K562 (cell line): ENCODE measurements around the gene CDC14A. TPM values are rescaled to one million over a fixed set of nuclear protein-coding genes. Genes with fewer than 3 reads are reported as not detected.

Source experiments
- BCLAF1 ChIP-seq, 2 experiments: fragments of 450-650 bp in 1 of 2; IDR thresholded peaks; 2 replicates each; pipeline ENCODE4 v1.6.1; 2011 to 2017; ENCODE audit warnings: low read depth in 2 of 2, antibody characterized with exemption in 1 of 2, borderline replicate concordance in 1 of 2, low read length in 1 of 2, mild to moderate bottlenecking in 1 of 2, mixed read lengths in 1 of 2; ENCODE audit not compliant: control insufficient read depth in 1 of 2
- BRF2 ChIP-seq: IDR thresholded peaks from 3 replicates; pipeline ENCODE4 v1.6.1; 2011; ENCODE audit warnings: borderline replicate concordance, mild to moderate bottlenecking; ENCODE audit not compliant: insufficient read length, insufficient read depth
- CAMTA2 ChIP-seq: fragments of 250-450 bp; sonication (Bioruptor Pico); conservative IDR thresholded peaks from 2 replicates; pipeline ENCODE4 v1.5.1; 2022
- DMBX1 ChIP-seq: fragments of 250-450 bp; sonication (Bioruptor Pico); IDR thresholded peaks from 2 replicates; pipeline ENCODE4 v1.8.0; 2022; ENCODE audit warnings: inconsistent platforms, mild to moderate bottlenecking, moderate library complexity, borderline replicate concordance
- FOS ChIP-seq: IDR thresholded peaks from 3 replicates; pipeline ENCODE4 v1.6.1; 2011; ENCODE audit not compliant: insufficient read length; ENCODE audit errors: extremely low read depth
- GTF3C2 ChIP-seq: IDR thresholded peaks from 3 replicates; pipeline ENCODE4 v1.6.1; 2011; ENCODE audit warnings: borderline replicate concordance, mild to moderate bottlenecking, moderate library complexity; ENCODE audit not compliant: insufficient read length; ENCODE audit errors: extremely low read depth
- ILF3 ChIP-seq: fragments of 450-650 bp; IDR thresholded peaks from 2 replicates; pipeline ENCODE4 v1.6.1; 2018; ENCODE audit warnings: antibody characterized with exemption, mild to moderate bottlenecking, moderate library complexity, borderline replicate concordance
- MCM2 ChIP-seq: fragments of 450-650 bp; IDR thresholded peaks from 2 replicates; pipeline ENCODE4 v1.6.1; 2017; ENCODE audit warnings: low read depth, mild to moderate bottlenecking
- MECOM ChIP-seq: fragments of 250-450 bp; sonication (Bioruptor Pico); IDR thresholded peaks from 2 replicates; pipeline ENCODE4 v1.8.0; 2022; ENCODE audit warnings: inconsistent platforms
- MTF1 ChIP-seq: fragments of 250-450 bp; sonication (Bioruptor Pico); IDR thresholded peaks from 2 replicates; pipeline ENCODE4 v1.9.0; 2021; ENCODE audit warnings: moderate library complexity, mild to moderate bottlenecking, inconsistent platforms, borderline replicate concordance
- POLR2H ChIP-seq: IDR thresholded peaks from 2 replicates; pipeline ENCODE4 v1.6.1; 2016; ENCODE audit warnings: missing genetic modification characterization, low read depth, mild to moderate bottlenecking, control low read depth, missing compliant biosample characterization, moderate library complexity
- PTBP1 ChIP-seq: fragments of 200-400 bp; formaldehyde crosslinking; IDR thresholded peaks from 2 replicates; pipeline ENCODE4 v1.6.1; 2017; ENCODE audit warnings: low read depth, low read length
- SP1 ChIP-seq: sonication (generic); formaldehyde crosslinking; IDR thresholded peaks from 2 replicates; pipeline ENCODE4 v1.8.1; 2022; ENCODE audit warnings: mild to moderate bottlenecking, missing genetic modification reagents
- SREBF2 ChIP-seq: sonication (generic); formaldehyde crosslinking; IDR thresholded peaks from 2 replicates; pipeline ENCODE4 v1.4.0; 2020; ENCODE audit warnings: mild to moderate bottlenecking, missing genetic modification reagents
- TAF9B ChIP-seq: fragments of 450-650 bp; IDR thresholded peaks from 2 replicates; pipeline ENCODE4 v1.6.1; 2018; ENCODE audit warnings: mild to moderate bottlenecking; ENCODE audit not compliant: partially characterized antibody
- ZNF561 ChIP-seq: fragments of 450-650 bp; formaldehyde crosslinking; conservative IDR thresholded peaks from 2 replicates; pipeline ENCODE4 v1.4.0; 2020; ENCODE audit warnings: mild to moderate bottlenecking, moderate library complexity
- ZNF668 ChIP-seq: fragments of 250-450 bp; sonication (Bioruptor Pico); IDR thresholded peaks from 2 replicates; pipeline ENCODE4 v1.8.0; 2022; ENCODE audit warnings: mild to moderate bottlenecking, inconsistent platforms
- ZNF76 ChIP-seq: fragments of 250-450 bp; sonication (Bioruptor Pico); IDR thresholded peaks from 2 replicates; pipeline ENCODE4 v1.4.0; 2020; ENCODE audit warnings: mild to moderate bottlenecking, moderate library complexity, borderline replicate concordance
- ZNF778 ChIP-seq: fragments of 450-650 bp; formaldehyde crosslinking; IDR thresholded peaks from 2 replicates; pipeline ENCODE4 v1.4.0; 2020; ENCODE audit warnings: mild to moderate bottlenecking, moderate library complexity
- polyA plus RNA-seq, 8 experiments: library from polyadenylated mRNA; depleted of rRNA in 4 of 8; stranded (reverse) in 5 of 8; unstranded in 3 of 8; fragments of >200 nt; fragmentation: Nextera tagmentation in 2 of 8; fragmentation: Illumina TruSeq in 1 of 8; extraction: Ambion mirVana in 2 of 8; extraction: Trizol in 1 of 8; gene quantifications; 2 replicates each; pipeline versions ENCODE4 v1.2.1 to v1.2.3, GENCODE V29; 2011 to 2014; ENCODE audit warnings: inconsistent platforms in 1 of 8, missing spikeins in 1 of 8
- total RNA-seq, 7 experiments: library from RNA; depleted of rRNA in 6 of 7; stranded (reverse); fragments of >200 nt in 6 of 7; fragmentation: Illumina TruSeq in 2 of 7; extraction: Trizol in 2 of 7; gene quantifications; 2 replicates each; pipeline versions ENCODE4 v1.2.1 to v1.2.3, GENCODE V29; 2011 to 2021; ENCODE audit warnings: low replicate concordance in 1 of 7

CDC14A gene
- total and polyA plus RNA-seq, 9 of the 15 experiments (the other 6 are each of a cell fraction or from before 2014, with no cell fraction given), result 17.0 to 74.3 (median 33.4) TPM

- TF ChIP-seq GTF3C2 (no peak), CAMTA2 (CRISPR knock-in tag) (no peak), DMBX1 (CRISPR knock-in tag) (no peak), MTF1 (CRISPR knock-in tag) (no peak), FOS (no peak), BCLAF1 (IDR thresholded peaks at IDR 0.05; ENCODE audit: borderline replicate concordance in 1 of 2, control insufficient read depth in 1 of 2, low read depth in 2 of 2, low read length in 1 of 2) (peak in 1 of 2 experiments; percentile 23; a peak in 1 of 4 replicates), ZNF76 (no peak), TAF9B (peak; percentile 96), ZNF778 (no peak), SREBF2 (no peak), MCM2 (no peak), MECOM (no peak), PTBP1 (no peak), ZNF561 (no peak), BRF2 (no peak), SP1 (CRISPR knock-in tag) (peak; percentile 82), ZNF668 (CRISPR knock-in tag) (no peak), ILF3 (no peak), POLR2H (tag) (peak; percentile 98)
These were observed 10.6 kb downstream of the CDC14A start (continued) for GRCh38 chr1:100362821-100363466.
